ENCODE data around the gene C5orf58. TPM values are rescaled to one million over a fixed set of nuclear protein-coding genes. Genes with fewer than 3 reads are reported as not detected.

The C5orf58 gene
- total and polyA plus RNA-seq, 2 donors (not counting 1 experiment from before 2014, with no cell fraction given): not detected

DNA sequence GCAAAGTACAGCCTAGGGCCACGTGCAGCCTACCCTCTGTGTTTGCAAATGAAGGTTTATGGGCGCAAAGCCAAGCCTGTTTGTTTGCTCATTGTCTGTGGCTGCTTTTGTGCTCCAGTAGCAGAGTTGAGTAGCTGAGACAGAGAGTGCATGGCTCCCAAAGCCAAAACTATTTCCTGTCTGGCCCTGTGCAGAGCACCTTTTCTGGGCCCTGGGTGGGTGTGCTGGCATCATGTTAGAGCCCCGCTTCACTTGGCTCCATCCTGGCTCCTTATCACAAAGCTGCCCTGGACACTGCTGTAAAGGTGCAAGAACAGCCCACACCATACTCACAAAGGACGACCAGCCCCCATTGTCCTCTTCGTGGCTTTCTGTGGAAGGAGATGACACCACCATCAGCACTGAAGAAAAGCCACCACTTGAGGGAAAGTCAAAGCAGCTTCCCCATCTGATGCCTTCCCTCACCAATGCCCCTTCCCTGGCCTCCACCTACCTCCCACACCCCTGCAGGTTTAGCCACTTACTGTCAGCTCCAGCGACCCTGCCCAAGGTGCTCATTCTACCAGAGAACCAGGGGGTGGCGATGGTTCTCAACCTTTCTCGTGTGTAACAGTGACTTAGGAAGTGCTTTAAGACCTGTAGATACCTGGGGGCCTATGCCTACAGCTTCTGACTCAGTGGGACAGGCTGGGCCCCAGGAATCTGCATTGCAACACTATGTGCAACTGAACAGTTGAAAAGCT, 41.4 kb downstream of the C5orf58 start:
- no peaks in the 10 kb centered on the region for H3K27me3 Mint-ChIP-seq
- H3K27ac Mint-ChIP-seq: no peak overlapping the region
- 81% methylated on average over 8 of the region's 8 CpGs for WGBS (ENCODE audit: insufficient coverage)
- Histone ChIP-seq H3K9me3 (ENCODE audit: control extremely low read depth in 1 of 3, control insufficient read depth in 2 of 3, insufficient read depth in 1 of 3, low read length in 2 of 3) (no peaks in the 10 kb centered on the region), H3K4me2 (replicated peaks; ENCODE audit: low read depth, low read length, poor library complexity, severe bottlenecking) (no peak overlapping the region), H3K79me2 (ENCODE audit: control insufficient read depth, insufficient read depth, low read length) (no peaks in the 10 kb centered on the region), H3K9ac (ENCODE audit: low read length) (no peak overlapping the region), H2AFZ (ENCODE audit: insufficient read depth, low read depth, low read length, poor library complexity, severe bottlenecking) (no peak overlapping the region), H3K4me3 (ENCODE audit: control extremely low read depth in 1 of 5, extremely low read depth in 1 of 5, insufficient read depth in 1 of 5, low read depth in 2 of 5, low read length in 4 of 5) (no peak overlapping the region), H3K36me3 (replicated peaks in 1 of 2; ENCODE audit: control extremely low read depth in 1 of 2, control insufficient read depth in 1 of 2, extremely low read depth in 1 of 2, insufficient read depth in 2 of 2, low read length in 1 of 2) (peaks cover 3% of the 10 kb centered on the region in 2 experiments), H3K27ac (ENCODE audit: low read length in 2 of 2) (no peak overlapping the region), H3K4me1 (ENCODE audit: control insufficient read depth in 2 of 2, insufficient read depth in 2 of 2, low read length in 2 of 2) (peaks cover 30 to 41% of the 10 kb centered on the region in 2 donors), H3K27me3 (replicated peaks in 1 of 4; ENCODE audit: control extremely low read depth in 1 of 4, control insufficient read depth in 3 of 4, insufficient read depth in 4 of 4, low read length in 3 of 4) (no peaks in the 10 kb centered on the region), H4K20me1 (ENCODE audit: control insufficient read depth, insufficient read depth, low read length, poor library complexity, severe bottlenecking) (no peaks in the 10 kb centered on the region)
- CTCF ChIA-PET: interaction anchor here (0.7 to 8.9 kb wide), 10 partner anchors 9 to 147 kb away, joined by 3 to 127 read pairs (median 4); partner anchors contain the start of gene LCP2
- DNase-seq: peak; percentile 38
- TF ChIP-seq EZH2 (IDR thresholded peaks at IDR 0.05; ENCODE audit: borderline replicate concordance, insufficient read depth, low read depth, low read length, poor library complexity, severe bottlenecking): no peak
- TF ChIP-seq, protein P1, sequence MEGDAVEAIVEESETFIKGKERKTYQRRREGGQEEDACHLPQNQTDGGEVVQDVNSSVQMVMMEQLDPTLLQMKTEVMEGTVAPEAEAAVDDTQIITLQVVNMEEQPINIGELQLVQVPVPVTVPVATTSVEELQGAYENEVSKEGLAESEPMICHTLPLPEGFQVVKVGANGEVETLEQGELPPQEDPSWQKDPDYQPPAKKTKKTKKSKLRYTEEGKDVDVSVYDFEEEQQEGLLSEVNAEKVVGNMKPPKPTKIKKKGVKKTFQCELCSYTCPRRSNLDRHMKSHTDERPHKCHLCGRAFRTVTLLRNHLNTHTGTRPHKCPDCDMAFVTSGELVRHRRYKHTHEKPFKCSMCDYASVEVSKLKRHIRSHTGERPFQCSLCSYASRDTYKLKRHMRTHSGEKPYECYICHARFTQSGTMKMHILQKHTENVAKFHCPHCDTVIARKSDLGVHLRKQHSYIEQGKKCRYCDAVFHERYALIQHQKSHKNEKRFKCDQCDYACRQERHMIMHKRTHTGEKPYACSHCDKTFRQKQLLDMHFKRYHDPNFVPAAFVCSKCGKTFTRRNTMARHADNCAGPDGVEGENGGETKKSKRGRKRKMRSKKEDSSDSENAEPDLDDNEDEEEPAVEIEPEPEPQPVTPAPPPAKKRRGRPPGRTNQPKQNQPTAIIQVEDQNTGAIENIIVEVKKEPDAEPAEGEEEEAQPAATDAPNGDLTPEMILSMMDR (IDR thresholded peaks at IDR 0.05): no peak
- no peak for ATAC-seq (ENCODE audit: low read depth)
- H3K4me1 Mint-ChIP-seq: peaks cover 37% of the 10 kb centered on the region
- POLR2A ChIA-PET: interaction anchor here (1.1 to 1.3 kb wide), 2 partner anchors 57 to 65 kb away, joined by 3 read pairs; no protein-coding TSS in a partner anchor
- no peaks in the 10 kb centered on the region for H3K9me3 Mint-ChIP-seq (ENCODE audit: insufficient read depth)
- no peak overlapping the region for H3K4me3 Mint-ChIP-seq
- intact Hi-C loops (cut with micrococcal nuclease): no loop called here

DNA sequence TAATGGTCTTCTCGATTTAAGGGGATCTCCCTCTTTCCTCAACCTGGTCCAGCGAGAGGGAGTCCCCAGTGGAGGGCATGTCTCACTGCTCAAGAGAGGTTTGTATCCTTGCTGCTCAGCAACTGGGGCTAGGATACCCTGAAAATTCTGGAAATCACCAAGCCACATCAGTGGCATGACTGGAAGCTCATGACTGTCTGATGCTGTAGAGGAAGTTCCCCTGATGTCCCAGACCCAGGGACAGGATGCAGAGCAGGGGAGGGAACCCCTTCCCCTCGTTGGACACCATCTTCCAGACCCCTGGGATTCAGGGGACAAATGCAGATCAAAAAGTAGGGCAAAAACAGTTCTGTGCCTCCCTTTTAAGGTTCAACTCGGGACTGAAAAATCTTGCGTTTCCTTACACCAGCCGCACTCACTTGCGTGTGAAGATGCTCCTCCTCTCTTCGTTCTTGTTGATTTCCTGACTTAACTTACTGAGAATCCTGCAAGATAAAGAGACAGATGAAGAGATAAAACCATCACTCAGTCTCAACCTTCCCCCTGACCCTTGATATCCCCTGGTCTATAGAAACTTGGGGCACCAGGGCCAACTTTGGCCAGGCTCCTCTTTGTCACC, 42.7 kb downstream of the C5orf58 start:
- no peak overlapping the region for H2AFZ ChIP-seq (ENCODE audit: insufficient read depth, low read depth, low read length, poor library complexity, severe bottlenecking)
- 88% methylated on average over 5 of the region's 8 CpGs for WGBS (ENCODE audit: insufficient coverage)
- ChIA-PET POLR2A (interaction anchor here (1.3 kb wide), 1 partner anchor 63 kb away, joined by 3 read pairs; no protein-coding TSS in a partner anchor), CTCF (interaction anchor here (0.7 to 8.9 kb wide), 9 partner anchors 9 to 144 kb away, joined by 3 to 127 read pairs (median 12); partner anchors contain the start of gene LCP2)
- H3K9me3 ChIP-seq (ENCODE audit: control extremely low read depth in 1 of 3, control insufficient read depth in 2 of 3, insufficient read depth in 1 of 3, low read length in 2 of 3): no peaks in the 10 kb centered on the region
- DNase-seq: no peak
- H3K36me3 ChIP-seq (replicated peaks in 1 of 2; ENCODE audit: control extremely low read depth in 1 of 2, control insufficient read depth in 1 of 2, extremely low read depth in 1 of 2, insufficient read depth in 2 of 2, low read length in 1 of 2): peaks cover 3% of the 10 kb centered on the region in 2 experiments
- TF ChIP-seq, protein P1 (IDR thresholded peaks at IDR 0.05): no peak
- TF ChIP-seq EZH2 (IDR thresholded peaks at IDR 0.05; ENCODE audit: borderline replicate concordance, insufficient read depth, low read depth, low read length, poor library complexity, severe bottlenecking): no peak
- H4K20me1 ChIP-seq (ENCODE audit: control insufficient read depth, insufficient read depth, low read length, poor library complexity, severe bottlenecking): no peaks in the 10 kb centered on the region
- Mint-ChIP-seq H3K27ac (no peak overlapping the region), H3K4me3 (no peak overlapping the region), H3K4me1 (peaks cover 46% of the 10 kb centered on the region), H3K9me3 (ENCODE audit: insufficient read depth) (no peaks in the 10 kb centered on the region), H3K27me3 (no peaks in the 10 kb centered on the region)
- ATAC-seq (ENCODE audit: low read depth): no peak
- peaks cover 41 to 46% of the 10 kb centered on the region in 2 donors for H3K4me1 ChIP-seq (ENCODE audit: control insufficient read depth in 2 of 2, insufficient read depth in 2 of 2, low read length in 2 of 2)
- H3K4me3 ChIP-seq (ENCODE audit: control extremely low read depth in 1 of 5, extremely low read depth in 1 of 5, insufficient read depth in 1 of 5, low read depth in 2 of 5, low read length in 4 of 5): no peak overlapping the region
- H3K9ac ChIP-seq (ENCODE audit: low read length): no peak overlapping the region
- H3K27me3 ChIP-seq (replicated peaks in 1 of 4; ENCODE audit: control extremely low read depth in 1 of 4, control insufficient read depth in 3 of 4, insufficient read depth in 4 of 4, low read length in 3 of 4): no peaks in the 10 kb centered on the region
- no peaks in the 10 kb centered on the region for H3K79me2 ChIP-seq (ENCODE audit: control insufficient read depth, insufficient read depth, low read length)
- intact Hi-C loops (cut with micrococcal nuclease): no loop called here
- H3K4me2 ChIP-seq (replicated peaks; ENCODE audit: low read depth, low read length, poor library complexity, severe bottlenecking): no peak overlapping the region
- H3K27ac ChIP-seq (ENCODE audit: low read length in 2 of 2): no peak overlapping the region

Measured in B cell (primary cell).